Measurements from ENCODE around the gene CALHM5.

DNA sequence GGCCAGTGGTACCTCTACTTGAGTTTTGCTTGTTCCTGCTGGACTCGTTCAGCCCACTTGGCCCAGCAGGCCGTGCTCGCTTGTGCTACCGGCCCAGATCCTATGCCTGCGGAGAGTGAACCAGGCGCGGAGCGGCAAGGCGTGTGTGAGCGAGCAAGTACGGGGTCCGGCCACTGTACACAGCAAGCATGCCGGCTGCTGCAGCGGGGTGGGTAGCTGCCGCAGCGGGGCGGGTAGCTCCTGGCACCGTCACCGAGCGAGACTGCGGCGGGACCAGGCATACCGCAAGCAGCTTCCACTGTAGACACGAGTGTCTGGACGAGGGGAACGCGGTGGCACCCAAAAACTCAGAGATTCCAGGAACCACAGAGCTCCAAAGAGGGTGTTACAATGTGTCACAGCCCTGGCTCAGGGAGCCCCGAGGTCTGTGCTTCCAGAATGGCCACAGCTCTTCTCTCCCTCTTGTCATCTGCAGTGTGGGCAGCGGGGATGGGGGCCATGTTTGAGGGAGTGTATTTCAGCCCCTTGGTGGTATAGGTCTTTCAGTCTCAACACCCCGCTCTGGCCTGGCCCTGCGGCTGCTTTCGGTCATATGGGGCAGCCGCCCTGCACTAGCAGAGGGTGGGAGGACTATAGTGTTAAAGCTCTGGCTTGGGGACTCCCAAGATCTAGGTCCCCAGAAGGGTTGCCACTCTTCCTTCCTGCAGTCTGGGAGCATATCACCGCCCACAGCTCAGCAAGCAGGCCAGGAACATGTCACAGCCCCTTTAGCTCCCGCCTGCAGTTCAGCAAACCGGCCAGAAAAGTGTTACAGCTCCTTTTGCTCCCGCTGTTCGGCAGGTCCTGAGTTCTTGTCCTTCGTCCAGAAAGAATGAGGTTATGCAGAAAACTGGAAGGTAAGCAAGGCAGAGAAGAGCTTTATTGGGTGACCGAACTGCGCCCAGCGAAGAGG lies 53.8 kb downstream of the CALHM5 start:
- TF ChIP-seq CEBPB (IDR thresholded peaks at IDR 0.05) (no peak), EP300 (IDR thresholded peaks at IDR 0.05; ENCODE audit: borderline replicate concordance) (no peak), NFIC (IDR thresholded peaks at IDR 0.05) (no peak), CREB1 (IDR thresholded peaks at IDR 0.05; ENCODE audit: low read depth) (no peak), TEAD4 (IDR thresholded peaks at IDR 0.05) (no peak), EGR1 (IDR thresholded peaks at IDR 0.05) (no peak), YY1 (IDR thresholded peaks at IDR 0.05; ENCODE audit: low read depth) (no peak), RAD21 (IDR thresholded peaks at IDR 0.05; ENCODE audit: low read depth) (no peak), FOXM1 (IDR thresholded peaks at IDR 0.05; ENCODE audit: borderline replicate concordance, low read depth) (no peak), TAF1 (IDR thresholded peaks at IDR 0.05; ENCODE audit: low read depth) (no peak), ZBTB7A (IDR thresholded peaks at IDR 0.05; ENCODE audit: low read depth) (no peak)
- TF ChIP-seq, protein P1, sequence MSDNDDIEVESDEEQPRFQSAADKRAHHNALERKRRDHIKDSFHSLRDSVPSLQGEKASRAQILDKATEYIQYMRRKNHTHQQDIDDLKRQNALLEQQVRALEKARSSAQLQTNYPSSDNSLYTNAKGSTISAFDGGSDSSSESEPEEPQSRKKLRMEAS (IDR thresholded peaks at IDR 0.05) = no peak
- TF ChIP-seq, protein P2, sequence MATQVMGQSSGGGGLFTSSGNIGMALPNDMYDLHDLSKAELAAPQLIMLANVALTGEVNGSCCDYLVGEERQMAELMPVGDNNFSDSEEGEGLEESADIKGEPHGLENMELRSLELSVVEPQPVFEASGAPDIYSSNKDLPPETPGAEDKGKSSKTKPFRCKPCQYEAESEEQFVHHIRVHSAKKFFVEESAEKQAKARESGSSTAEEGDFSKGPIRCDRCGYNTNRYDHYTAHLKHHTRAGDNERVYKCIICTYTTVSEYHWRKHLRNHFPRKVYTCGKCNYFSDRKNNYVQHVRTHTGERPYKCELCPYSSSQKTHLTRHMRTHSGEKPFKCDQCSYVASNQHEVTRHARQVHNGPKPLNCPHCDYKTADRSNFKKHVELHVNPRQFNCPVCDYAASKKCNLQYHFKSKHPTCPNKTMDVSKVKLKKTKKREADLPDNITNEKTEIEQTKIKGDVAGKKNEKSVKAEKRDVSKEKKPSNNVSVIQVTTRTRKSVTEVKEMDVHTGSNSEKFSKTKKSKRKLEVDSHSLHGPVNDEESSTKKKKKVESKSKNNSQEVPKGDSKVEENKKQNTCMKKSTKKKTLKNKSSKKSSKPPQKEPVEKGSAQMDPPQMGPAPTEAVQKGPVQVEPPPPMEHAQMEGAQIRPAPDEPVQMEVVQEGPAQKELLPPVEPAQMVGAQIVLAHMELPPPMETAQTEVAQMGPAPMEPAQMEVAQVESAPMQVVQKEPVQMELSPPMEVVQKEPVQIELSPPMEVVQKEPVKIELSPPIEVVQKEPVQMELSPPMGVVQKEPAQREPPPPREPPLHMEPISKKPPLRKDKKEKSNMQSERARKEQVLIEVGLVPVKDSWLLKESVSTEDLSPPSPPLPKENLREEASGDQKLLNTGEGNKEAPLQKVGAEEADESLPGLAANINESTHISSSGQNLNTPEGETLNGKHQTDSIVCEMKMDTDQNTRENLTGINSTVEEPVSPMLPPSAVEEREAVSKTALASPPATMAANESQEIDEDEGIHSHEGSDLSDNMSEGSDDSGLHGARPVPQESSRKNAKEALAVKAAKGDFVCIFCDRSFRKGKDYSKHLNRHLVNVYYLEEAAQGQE (IDR thresholded peaks at IDR 0.05; ENCODE audit: low read depth) = no peak
- TF ChIP-seq, protein P3, sequence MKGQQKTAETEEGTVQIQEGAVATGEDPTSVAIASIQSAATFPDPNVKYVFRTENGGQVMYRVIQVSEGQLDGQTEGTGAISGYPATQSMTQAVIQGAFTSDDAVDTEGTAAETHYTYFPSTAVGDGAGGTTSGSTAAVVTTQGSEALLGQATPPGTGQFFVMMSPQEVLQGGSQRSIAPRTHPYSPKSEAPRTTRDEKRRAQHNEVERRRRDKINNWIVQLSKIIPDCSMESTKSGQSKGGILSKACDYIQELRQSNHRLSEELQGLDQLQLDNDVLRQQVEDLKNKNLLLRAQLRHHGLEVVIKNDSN (IDR thresholded peaks at IDR 0.05) = no peak
